Natural killer cell (primary cell): ENCODE results near the gene UTF1. TPM values are rescaled to one million over a fixed set of nuclear protein-coding genes. Genes with fewer than 3 reads are reported as not detected.

ENCODE experiments used
- ATAC-seq, 3 donors: fragments of 150-1000 bp in 2 of 3; fragments of 200-7000 bp in 1 of 3; cut with Tn5 transposase; 1 replicate in 1 of 3; 2 replicates in 2 of 3; pipeline ENCODE4 v1.10.0; 2021; ENCODE audit warnings: mild to moderate bottlenecking in 2 of 3, moderate library complexity in 2 of 3
- DNase-seq, 2 donors: peaks; one replicate each; pipeline versions ENCODE4 v3.0.0 to v3.0.0-alpha.2; 2013 to 2021; ENCODE audit warnings: mixed read lengths in 1 of 2
- H3K27ac ChIP-seq: one replicate; pipeline ENCODE4 v1.5.1; 2013; ENCODE audit warnings: mild to moderate bottlenecking, low read length
- H3K27me3 ChIP-seq: one replicate; pipeline ENCODE4 v1.6.1; 2013; ENCODE audit warnings: low read length; ENCODE audit not compliant: control insufficient read depth, insufficient read depth
- H3K36me3 ChIP-seq: one replicate; pipeline ENCODE4 v1.6.1; 2013; ENCODE audit warnings: low read length; ENCODE audit not compliant: control insufficient read depth, insufficient read depth
- H3K4me1 ChIP-seq: one replicate; pipeline ENCODE4 v1.6.1; 2013; ENCODE audit warnings: low read length; ENCODE audit not compliant: control insufficient read depth, insufficient read depth
- H3K4me3 ChIP-seq: one replicate; pipeline ENCODE4 v1.5.1; 2013; ENCODE audit warnings: low read length
- H3K9me3 ChIP-seq: one replicate; pipeline ENCODE4 v1.6.1; 2013; ENCODE audit warnings: low read length; ENCODE audit not compliant: control insufficient read depth, insufficient read depth
- H3K27ac Mint-ChIP-seq, 2 donors: one replicate each; pipeline ENCODE4 v1.8.0; 2022; ENCODE audit warnings: mild to moderate bottlenecking in 2 of 2, mixed read lengths in 2 of 2, moderate library complexity in 1 of 2
- H3K27me3 Mint-ChIP-seq, 2 donors: one replicate each; pipeline ENCODE4 v1.8.0; 2022; ENCODE audit warnings: low read depth in 2 of 2, mixed read lengths in 2 of 2
- H3K36me3 Mint-ChIP-seq: one replicate; pipeline ENCODE4 v1.8.0; 2022; ENCODE audit warnings: mixed read lengths
- H3K4me1 Mint-ChIP-seq, 2 donors: one replicate each; pipeline ENCODE4 v1.8.0; 2022; ENCODE audit warnings: mixed read lengths in 2 of 2
- H3K4me3 Mint-ChIP-seq: one replicate; pipeline ENCODE4 v1.8.0; 2022; ENCODE audit warnings: mild to moderate bottlenecking, moderate library complexity, mixed read lengths
- H3K9me3 Mint-ChIP-seq, 2 donors: one replicate each; pipeline ENCODE4 v1.8.0; 2022; ENCODE audit warnings: mixed read lengths in 2 of 2
- WGBS: methylation state at CpG from one replicate; pipeline ENCODE4 v1.1.7; 2013; ENCODE audit warnings: missing lambda C conversion rate; ENCODE audit not compliant: insufficient coverage; 5-methylcytosine and 5-hydroxymethylcytosine counted together
- intact Hi-C: fragments of 100-400 bp; cut with micrococcal nuclease; formaldehyde crosslinking; loops from one replicate; pipeline ENCODE4 v1.14.2; 2022
- total RNA-seq, 4 donors: library from RNA; stranded (reverse); fragments of 120-200 nt in 1 of 4; gene quantifications; one replicate each; pipeline versions ENCODE4 v1.2.3 to v1.2.4, GENCODE V29; 2013 to 2022
- TF ChIP-seq, protein P1 (sequence below): fragments of 200-600 bp; IDR thresholded peaks from one replicate; pipeline ENCODE4 v1.8.0; 2022; ENCODE audit warnings: antibody characterized with exemption

The UTF1 gene
- total RNA-seq, 3 donors from 2014 or later (not counting 1 experiment from before 2014, with no cell fraction given) = 0.31 to 0.33 TPM; not detected in 1

GRCh38 chr10:133280391-133281059, 50.5 kb downstream of the UTF1 start:
- H3K36me3 ChIP-seq = peaks cover 41% of the 10 kb centered on the region
- H3K4me1 Mint-ChIP-seq = peaks cover 28 to 39% of the 10 kb centered on the region in 2 donors
- peak overlapping the region; percentile 95 for H3K27ac ChIP-seq
- H3K27ac Mint-ChIP-seq = peak overlapping the region; percentile 98
- H3K27me3 Mint-ChIP-seq = no peaks in the 10 kb centered on the region
- no peak overlapping the region for H3K4me3 ChIP-seq
- H3K9me3 Mint-ChIP-seq = no peaks in the 10 kb centered on the region
- intact Hi-C loops = no loop called here
- peaks cover 6% of the 10 kb centered on the region for H3K36me3 Mint-ChIP-seq
- no peak for DNase-seq
- peaks cover 48% of the 10 kb centered on the region for H3K4me1 ChIP-seq
- H3K4me3 Mint-ChIP-seq = peak overlapping the region; percentile 92
- H3K9me3 ChIP-seq = no peaks in the 10 kb centered on the region
- TF ChIP-seq, protein P1, sequence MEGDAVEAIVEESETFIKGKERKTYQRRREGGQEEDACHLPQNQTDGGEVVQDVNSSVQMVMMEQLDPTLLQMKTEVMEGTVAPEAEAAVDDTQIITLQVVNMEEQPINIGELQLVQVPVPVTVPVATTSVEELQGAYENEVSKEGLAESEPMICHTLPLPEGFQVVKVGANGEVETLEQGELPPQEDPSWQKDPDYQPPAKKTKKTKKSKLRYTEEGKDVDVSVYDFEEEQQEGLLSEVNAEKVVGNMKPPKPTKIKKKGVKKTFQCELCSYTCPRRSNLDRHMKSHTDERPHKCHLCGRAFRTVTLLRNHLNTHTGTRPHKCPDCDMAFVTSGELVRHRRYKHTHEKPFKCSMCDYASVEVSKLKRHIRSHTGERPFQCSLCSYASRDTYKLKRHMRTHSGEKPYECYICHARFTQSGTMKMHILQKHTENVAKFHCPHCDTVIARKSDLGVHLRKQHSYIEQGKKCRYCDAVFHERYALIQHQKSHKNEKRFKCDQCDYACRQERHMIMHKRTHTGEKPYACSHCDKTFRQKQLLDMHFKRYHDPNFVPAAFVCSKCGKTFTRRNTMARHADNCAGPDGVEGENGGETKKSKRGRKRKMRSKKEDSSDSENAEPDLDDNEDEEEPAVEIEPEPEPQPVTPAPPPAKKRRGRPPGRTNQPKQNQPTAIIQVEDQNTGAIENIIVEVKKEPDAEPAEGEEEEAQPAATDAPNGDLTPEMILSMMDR = no peak
- 78% methylated on average over 10 of the region's 10 CpGs for WGBS
- ATAC-seq = no peak
- no peaks in the 10 kb centered on the region for H3K27me3 ChIP-seq

DNA sequence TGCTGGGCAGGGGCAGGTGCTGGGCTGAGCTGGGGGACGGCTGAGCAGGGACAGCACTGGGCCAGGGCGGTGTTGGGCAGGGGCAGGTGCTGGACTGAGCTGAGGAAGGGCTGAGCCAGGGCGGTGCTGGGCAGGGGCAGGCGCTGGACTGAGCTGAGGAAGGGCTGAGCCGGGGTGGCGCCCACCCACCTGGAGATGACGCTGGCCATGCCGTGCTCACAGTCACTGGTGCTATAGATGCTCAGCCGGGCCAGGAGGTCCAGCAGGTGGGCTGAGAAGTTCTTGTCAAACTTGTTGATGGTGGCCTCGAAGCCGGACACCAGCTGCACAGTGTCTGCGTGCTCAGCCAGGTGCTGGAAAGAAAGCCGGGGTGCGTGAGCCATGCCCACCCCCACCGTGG, 51.1 kb downstream of the UTF1 start:
- H3K27me3 Mint-ChIP-seq = no peaks in the 10 kb centered on the region
- peaks cover 28 to 33% of the 10 kb centered on the region in 2 donors for H3K4me1 Mint-ChIP-seq
- TF ChIP-seq, protein P1 = no peak
- no peak overlapping the region for H3K4me3 Mint-ChIP-seq
- Histone ChIP-seq H3K27me3 (no peaks in the 10 kb centered on the region), H3K4me3 (no peak overlapping the region), H3K9me3 (no peaks in the 10 kb centered on the region), H3K36me3 (peaks cover 46% of the 10 kb centered on the region), H3K27ac (no peak overlapping the region), H3K4me1 (peaks cover 43% of the 10 kb centered on the region)
- DNase-seq = no peak
- 97% methylated on average over 13 of the region's 15 CpGs for WGBS
- H3K9me3 Mint-ChIP-seq = no peaks in the 10 kb centered on the region
- intact Hi-C loops = no loop called here
- no peak for ATAC-seq
- peak overlapping the region in 1 of 2 donors; percentile 98 for H3K27ac Mint-ChIP-seq
- H3K36me3 Mint-ChIP-seq = peaks cover 12% of the 10 kb centered on the region

Other genes with a start within 250 kb of the UTF1 start
- gene ADGRA1, start 142.3 kb upstream of the UTF1 start, total RNA-seq = not detected
- gene KNDC1, start 70.0 kb upstream of the UTF1 start, total RNA-seq = 1 to 10 TPM in 2 of 3 donors, not detected in 1; 2.1 to 5.9 TPM
- gene VENTX, start 7.6 kb downstream of the UTF1 start, total RNA-seq = 1 to 10 TPM in 1 of 3 donors, under 1 TPM in 2; 0.48 to 4.1 (median 0.75) TPM
- 100 to 1,000 TPM; 357 to 682 (median 425) TPM for gene ADAM8, start 46.7 kb downstream of the UTF1 start, total RNA-seq
- 10 to 100 TPM; 74.3 to 81.8 (median 78.7) TPM for gene TUBGCP2, start 78.7 kb downstream of the UTF1 start, total RNA-seq
- gene ZNF511, start 78.7 kb downstream of the UTF1 start, total RNA-seq = 10 to 100 TPM; 28.1 to 39.0 (median 32.4) TPM
- not detected for gene CALY, start 106.7 kb downstream of the UTF1 start, total RNA-seq
- gene PRAP1, start 117.2 kb downstream of the UTF1 start, total RNA-seq = not detected
- gene FUOM, start 127.8 kb downstream of the UTF1 start, total RNA-seq = 1 to 10 TPM; 7.6 to 9.5 (median 7.9) TPM
- gene ECHS1, start 143.1 kb downstream of the UTF1 start, total RNA-seq = 10 to 100 TPM; 17.7 to 21.3 (median 19.9) TPM
- 1 to 10 TPM; 4.2 to 5.8 (median 5.5) TPM for gene PAOX, start 149.0 kb downstream of the UTF1 start, total RNA-seq
- gene MTG1, start 163.9 kb downstream of the UTF1 start, total RNA-seq = 10 to 100 TPM; 64.3 to 76.3 (median 67.1) TPM
- gene SPRN, start 194.4 kb downstream of the UTF1 start, total RNA-seq = not detected
- 10 to 100 TPM in 1 of 3 donors, 1 to 10 TPM in 2; 8.6 to 13.8 (median 9.9) TPM for gene SCART1, start 223.7 kb downstream of the UTF1 start, total RNA-seq